Activated CD4-positive, alpha-beta T cell treated with anti-CD3 and anti-CD28 coated beads, Interleukin-2, amount 50 U/mL, for 4 hours (primary cell): ENCODE results near the gene DAGLA.

Experiments
- DNase-seq, 2 experiments: peaks; one replicate each; pipeline ENCODE4 v3.0.0-alpha.2; 2020

The DAGLA gene

GRCh38 chr11:61782841-61783240, 102.7 kb downstream of the DAGLA start:
- DNase-seq, result no peak

GRCh38 chr11:61783717-61784505, 103.7 kb downstream of the DAGLA start:
- no peak for DNase-seq

GRCh38 chr11:61784506-61784805, 104.3 kb downstream of the DAGLA start:
- DNase-seq, result no peak

GRCh38 chr11:61785837-61786402, 105.7 kb downstream of the DAGLA start:
- DNase-seq, result no peak

GRCh38 chr11:61787928-61788491, 107.8 kb downstream of the DAGLA start:
- DNase-seq, result no peak

- DNase-seq, result no peak
Observed at GRCh38 chr11:61791737-61792309, 111.6 kb downstream of the DAGLA start.

GRCh38 chr11:61792310-61793082, 112.3 kb downstream of the DAGLA start, which contains the start of the genes FEN1 and TMEM258:
Gene FEN1 (plus strand): TSS chr11:61792911. CDS start chr11:61795362, 2,451 bp downstream.
Gene TMEM258 (minus strand): TSS chr11:61792599. CDS start chr11:61792558, 41 bp downstream.
- DNase-seq, result peak; percentile 77 to 79

GRCh38 chr11:61793083-61793828, 113.1 kb downstream of the DAGLA start:
- DNase-seq, result no peak

GRCh38 chr11:61793829-61794204, 113.6 kb downstream of the DAGLA start:
- DNase-seq, result no peak

- DNase-seq, result no peak
Observed at GRCh38 chr11:61794579-61794978, 114.4 kb downstream of the DAGLA start.

- no peak for DNase-seq
Observed at GRCh38 chr11:61795459-61795858, 115.3 kb downstream of the DAGLA start.

GRCh38 chr11:61795876-61796526, 115.8 kb downstream of the DAGLA start:
- DNase-seq, result no peak
